Cardiac fibroblast (primary cell): ENCODE results near the gene SPEM2.

Source experiments
- DNase-seq, 2 donors: peaks; one replicate each; pipeline versions ENCODE4 v3.0.0 to v3.0.0-alpha.2; 2010; ENCODE audit warnings: low read depth in 2 of 2
- H3K4me3 ChIP-seq, 2 donors: replicated peaks in 1 of 2; 1 replicate in 1 of 2; 2 replicates in 1 of 2; pipeline ENCODE4 v1.5.1; 2011; ENCODE audit warnings: low read depth in 2 of 2, low read length in 2 of 2, mild to moderate bottlenecking in 2 of 2, moderate library complexity in 1 of 2
- CTCF ChIP-seq: IDR thresholded peaks from one replicate; pipeline ENCODE4 v1.5.1; 2011; ENCODE audit warnings: low read depth, mild to moderate bottlenecking, low read length, inconsistent platforms

The SPEM2 gene

GRCh38 chr17:7403977-7404736 lies 21.3 kb upstream of the SPEM2 start, which contains the start of gene TMEM256:
Gene TMEM256 (minus strand): TSS chr17:7404097. CDS start chr17:7404084, 13 bp downstream.
- H3K4me3 ChIP-seq, result peak within 1 kb of the TSS; percentile 75 to 81
- DNase-seq, result peak; percentile 100
- no peak for TF ChIP-seq CTCF

- no peak for TF ChIP-seq CTCF
Measured at GRCh38 chr17:7404737-7405349, 20.6 kb upstream of the SPEM2 start.

GRCh38 chr17:7405350-7406234 lies 19.8 kb upstream of the SPEM2 start:
- TF ChIP-seq CTCF, result no peak
- DNase-seq, result no peak
- peak overlapping the region; percentile 67 to 75 for H3K4me3 ChIP-seq

More at GRCh38 chr17:7404737-7405349, 20.6 kb upstream of the SPEM2 start:
- peak overlapping the region; percentile 67 to 75 for H3K4me3 ChIP-seq
- DNase-seq, result peak in 1 of 2 donors; percentile 26

GRCh38 chr17:7406235-7406825 lies 19.1 kb upstream of the SPEM2 start:
- peak overlapping the region in 1 of 2 donors; percentile 75 for H3K4me3 ChIP-seq
- TF ChIP-seq CTCF, result no peak
- DNase-seq, result no peak

GRCh38 chr17:7407082-7407481 lies 18.3 kb upstream of the SPEM2 start:
- H3K4me3 ChIP-seq, result no peak overlapping the region
- no peak for TF ChIP-seq CTCF
- DNase-seq, result no peak
